Nephron (organoid): ENCODE results near the gene VASP.

ENCODE experiments used
- H3K27ac Mint-ChIP-seq, 3 experiments: 2 replicates each; pipeline ENCODE4 v1.8.0; 2020; ENCODE audit warnings: mixed read lengths in 3 of 3, mild to moderate bottlenecking in 2 of 3, moderate library complexity in 1 of 3
- H3K27me3 Mint-ChIP-seq: 2 replicates; pipeline ENCODE4 v1.8.0; 2021; ENCODE audit warnings: low read depth, mild to moderate bottlenecking, moderate library complexity, mixed read lengths
- H3K36me3 Mint-ChIP-seq: 2 replicates; pipeline ENCODE4 v1.8.0; 2020; ENCODE audit warnings: low read depth, mixed read lengths
- H3K4me1 Mint-ChIP-seq: 2 replicates; pipeline ENCODE4 v1.8.0; 2020; ENCODE audit warnings: mixed read lengths
- H3K4me3 Mint-ChIP-seq, 3 experiments: 2 replicates each; pipeline ENCODE4 v1.8.0; 2020; ENCODE audit warnings: mild to moderate bottlenecking in 3 of 3, mixed read lengths in 3 of 3, moderate library complexity in 2 of 3
- H3K9me3 Mint-ChIP-seq: 2 replicates; pipeline ENCODE4 v1.8.0; 2020; ENCODE audit warnings: mixed read lengths
- TF ChIP-seq, protein P1 (sequence below), 3 experiments: fragments of 200-600 bp; sonication (generic); IDR thresholded peaks; one replicate each; pipeline ENCODE4 v1.5.0; 2021; ENCODE audit warnings: antibody characterized with exemption in 3 of 3; ENCODE audit not compliant: unreplicated experiment in 3 of 3

VASP gene

GRCh38 chr19:45468803-45469131, 38.5 kb upstream of the VASP start:
- Mint-ChIP-seq H3K27me3 (peaks cover 50% of the 10 kb centered on the region), H3K4me3 (peak overlapping the region; percentile 90 to 95 (median 94)), H3K27ac (peak overlapping the region in 1 of 3 experiments; percentile 45), H3K4me1 (peaks cover 12% of the 10 kb centered on the region), H3K9me3 (no peaks in the 10 kb centered on the region), H3K36me3 (no peaks in the 10 kb centered on the region)
- TF ChIP-seq, protein P1, sequence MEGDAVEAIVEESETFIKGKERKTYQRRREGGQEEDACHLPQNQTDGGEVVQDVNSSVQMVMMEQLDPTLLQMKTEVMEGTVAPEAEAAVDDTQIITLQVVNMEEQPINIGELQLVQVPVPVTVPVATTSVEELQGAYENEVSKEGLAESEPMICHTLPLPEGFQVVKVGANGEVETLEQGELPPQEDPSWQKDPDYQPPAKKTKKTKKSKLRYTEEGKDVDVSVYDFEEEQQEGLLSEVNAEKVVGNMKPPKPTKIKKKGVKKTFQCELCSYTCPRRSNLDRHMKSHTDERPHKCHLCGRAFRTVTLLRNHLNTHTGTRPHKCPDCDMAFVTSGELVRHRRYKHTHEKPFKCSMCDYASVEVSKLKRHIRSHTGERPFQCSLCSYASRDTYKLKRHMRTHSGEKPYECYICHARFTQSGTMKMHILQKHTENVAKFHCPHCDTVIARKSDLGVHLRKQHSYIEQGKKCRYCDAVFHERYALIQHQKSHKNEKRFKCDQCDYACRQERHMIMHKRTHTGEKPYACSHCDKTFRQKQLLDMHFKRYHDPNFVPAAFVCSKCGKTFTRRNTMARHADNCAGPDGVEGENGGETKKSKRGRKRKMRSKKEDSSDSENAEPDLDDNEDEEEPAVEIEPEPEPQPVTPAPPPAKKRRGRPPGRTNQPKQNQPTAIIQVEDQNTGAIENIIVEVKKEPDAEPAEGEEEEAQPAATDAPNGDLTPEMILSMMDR (IDR thresholded peaks at IDR 0.05; ENCODE audit: unreplicated experiment in 3 of 3), result no peak

DNA sequence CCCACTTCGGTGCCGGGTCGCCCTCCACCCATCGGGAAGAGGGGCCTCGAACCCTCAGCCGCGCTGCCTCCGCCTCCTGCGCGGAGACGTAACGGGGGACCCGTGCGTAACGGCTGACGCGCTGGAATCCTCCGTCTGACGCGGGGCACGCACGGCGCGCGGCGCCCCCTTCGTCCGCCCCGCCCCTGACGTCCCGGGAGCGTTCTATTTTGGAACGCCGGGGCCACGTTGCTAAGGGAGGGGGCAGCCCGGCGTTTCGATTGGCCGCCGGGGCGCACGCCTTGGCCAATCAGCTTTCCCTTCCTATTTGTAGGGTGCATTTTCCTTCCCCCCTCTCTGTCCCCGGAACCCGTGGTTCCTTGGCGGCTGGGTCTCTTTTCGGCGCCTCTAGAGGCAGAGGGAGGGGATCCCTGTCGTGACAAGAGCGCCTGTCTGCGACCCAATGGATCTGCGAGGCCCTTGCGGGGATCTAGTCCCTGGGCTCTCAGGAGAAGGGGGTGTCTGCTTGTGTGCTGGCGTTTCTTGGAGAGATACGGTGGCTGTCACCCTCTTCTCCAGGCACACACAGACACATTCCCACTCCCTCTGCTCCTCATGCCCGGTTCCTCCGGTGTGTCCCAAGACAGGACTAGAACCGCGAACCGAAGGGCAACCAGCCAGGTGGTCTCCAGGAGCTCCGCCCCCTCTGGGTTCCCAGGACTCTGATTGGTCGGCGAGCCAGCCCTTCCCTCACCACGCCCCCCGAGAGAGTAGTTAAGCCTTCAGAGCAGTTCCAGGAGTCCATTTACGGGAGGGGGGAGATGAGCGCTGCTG, 37.9 kb upstream of the VASP start:
- peaks cover 53% of the 10 kb centered on the region for H3K27me3 Mint-ChIP-seq
- H3K36me3 Mint-ChIP-seq, result no peaks in the 10 kb centered on the region
- H3K4me3 Mint-ChIP-seq, result peak overlapping the region; percentile 90 to 95 (median 94)
- no peaks in the 10 kb centered on the region for H3K9me3 Mint-ChIP-seq
- H3K27ac Mint-ChIP-seq, result peak overlapping the region in 2 of 3 experiments; percentile 77 to 86
- peaks cover 15% of the 10 kb centered on the region for H3K4me1 Mint-ChIP-seq
- TF ChIP-seq, protein P1 (IDR thresholded peaks at IDR 0.05; ENCODE audit: unreplicated experiment in 3 of 3), result no peak

DNA sequence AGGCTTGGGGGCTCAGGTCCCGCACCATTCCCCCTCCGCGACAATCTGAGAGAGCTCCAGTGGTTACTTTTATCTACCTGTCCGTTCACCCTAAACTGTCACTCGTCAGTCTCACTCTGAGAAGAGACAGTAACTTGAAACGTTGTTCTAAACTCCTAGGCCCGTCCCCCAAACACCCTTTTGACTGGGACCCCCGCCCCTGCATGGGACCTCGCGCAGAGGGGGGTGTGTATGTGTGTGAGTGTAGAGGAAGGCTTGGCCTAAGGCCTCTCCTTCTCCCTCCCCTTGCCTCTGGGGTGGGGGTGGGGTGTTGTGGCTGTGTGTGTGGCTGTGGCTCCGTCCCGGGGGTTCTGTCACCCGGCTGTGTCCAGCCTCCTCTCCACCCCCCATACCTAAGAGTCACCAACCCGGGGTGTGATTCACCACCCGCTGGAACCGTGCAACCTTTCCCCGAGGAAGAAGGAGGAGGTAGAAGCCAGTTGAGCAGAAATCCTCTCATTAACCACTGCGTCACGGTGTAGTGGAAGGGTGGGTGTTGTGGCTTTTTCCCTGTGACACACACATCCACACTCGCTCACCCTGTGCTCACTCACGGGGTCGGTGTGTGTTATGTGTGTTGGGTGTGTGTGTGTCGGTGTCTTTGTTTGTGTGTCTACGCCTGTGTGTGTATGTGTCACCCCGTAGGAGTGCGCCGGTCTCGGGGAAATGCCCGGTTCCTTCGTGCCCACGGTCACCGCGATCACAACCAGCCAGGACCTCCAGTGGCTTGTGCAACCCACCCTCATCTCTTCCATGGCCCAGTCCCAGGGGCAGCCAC, 37.1 kb upstream of the VASP start:
- Mint-ChIP-seq H3K27me3 (peaks cover 54% of the 10 kb centered on the region), H3K9me3 (no peaks in the 10 kb centered on the region), H3K27ac (peak overlapping the region in 2 of 3 experiments; percentile 77 to 86), H3K4me3 (peak overlapping the region; percentile 90 to 95 (median 94)), H3K36me3 (no peaks in the 10 kb centered on the region), H3K4me1 (peaks cover 21% of the 10 kb centered on the region)
- TF ChIP-seq, protein P1 (IDR thresholded peaks at IDR 0.05; ENCODE audit: unreplicated experiment in 3 of 3), result no peak

- Mint-ChIP-seq H3K4me3 (peak overlapping the region; percentile 79 to 94 (median 90)), H3K4me1 (peaks cover 21% of the 10 kb centered on the region), H3K27me3 (peaks cover 59% of the 10 kb centered on the region), H3K36me3 (no peaks in the 10 kb centered on the region), H3K27ac (no peak overlapping the region), H3K9me3 (no peaks in the 10 kb centered on the region)
- TF ChIP-seq, protein P1 (IDR thresholded peaks at IDR 0.05; ENCODE audit: unreplicated experiment in 3 of 3), result no peak
These were observed 36.6 kb upstream of the VASP start for GRCh38 chr19:45470762-45471081.

GRCh38 chr19:45471111-45471930, 36.0 kb upstream of the VASP start:
- H3K9me3 Mint-ChIP-seq, result no peaks in the 10 kb centered on the region
- H3K27me3 Mint-ChIP-seq, result peaks cover 64% of the 10 kb centered on the region
- peak overlapping the region in 1 of 3 experiments; percentile 63 for H3K27ac Mint-ChIP-seq
- H3K4me3 Mint-ChIP-seq, result peak overlapping the region; percentile 79 to 94 (median 90)
- no peaks in the 10 kb centered on the region for H3K36me3 Mint-ChIP-seq
- peaks cover 21% of the 10 kb centered on the region for H3K4me1 Mint-ChIP-seq
- TF ChIP-seq, protein P1 (IDR thresholded peaks at IDR 0.05; ENCODE audit: unreplicated experiment in 3 of 3), result no peak
